ENCODE data around the gene ATP2A1.
"Not testable (repeated sequence)": the region's sequence is repeated elsewhere in the genome, so short reads cannot be mapped to it uniquely, and the experiment has no call there.

Gene ATP2A1

DNA sequence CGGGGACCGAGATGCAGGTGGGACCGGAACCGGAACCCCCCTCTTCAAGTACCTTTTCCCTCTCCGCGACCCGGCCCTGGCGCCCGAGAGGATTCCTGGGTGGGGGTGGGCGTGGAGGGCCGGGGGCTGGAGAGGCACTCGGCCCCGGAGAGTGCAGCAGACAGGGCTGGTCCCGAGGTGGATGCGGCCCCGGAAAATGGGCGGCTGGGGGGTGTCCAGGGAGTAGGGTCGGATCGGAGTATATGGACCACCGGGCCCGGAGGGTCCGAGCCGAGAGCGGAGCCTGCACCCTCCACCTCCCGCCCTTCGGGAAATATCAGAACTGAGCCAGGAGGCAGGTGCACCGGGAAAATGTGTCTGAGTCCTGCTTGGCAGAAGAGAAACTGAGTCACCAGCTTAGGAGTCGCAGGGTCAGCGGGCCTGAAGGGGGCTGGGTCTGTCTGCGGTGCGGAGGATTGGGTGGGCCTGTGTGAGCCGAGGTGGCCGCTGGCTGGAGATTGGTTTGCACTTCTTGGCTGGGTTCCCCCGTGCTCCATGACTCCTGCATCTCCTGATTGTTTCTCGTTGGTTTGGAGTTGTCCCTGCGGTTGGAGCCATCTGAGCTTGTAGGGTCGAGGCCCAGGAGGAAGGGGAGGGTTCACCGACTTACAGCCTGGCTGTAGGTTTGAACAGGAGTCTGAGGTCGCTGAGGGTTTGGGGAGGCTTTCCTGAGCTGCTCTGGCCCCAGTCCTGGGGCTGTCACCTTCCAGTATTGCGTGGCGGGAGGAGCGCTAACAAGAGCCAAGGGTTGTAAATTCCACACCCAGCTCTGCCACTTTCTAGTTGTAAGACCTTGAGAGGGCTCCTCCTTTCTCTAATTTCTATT lies 14.1 kb upstream of the ATP2A1 start:
- no peak for DNase-seq

DNA sequence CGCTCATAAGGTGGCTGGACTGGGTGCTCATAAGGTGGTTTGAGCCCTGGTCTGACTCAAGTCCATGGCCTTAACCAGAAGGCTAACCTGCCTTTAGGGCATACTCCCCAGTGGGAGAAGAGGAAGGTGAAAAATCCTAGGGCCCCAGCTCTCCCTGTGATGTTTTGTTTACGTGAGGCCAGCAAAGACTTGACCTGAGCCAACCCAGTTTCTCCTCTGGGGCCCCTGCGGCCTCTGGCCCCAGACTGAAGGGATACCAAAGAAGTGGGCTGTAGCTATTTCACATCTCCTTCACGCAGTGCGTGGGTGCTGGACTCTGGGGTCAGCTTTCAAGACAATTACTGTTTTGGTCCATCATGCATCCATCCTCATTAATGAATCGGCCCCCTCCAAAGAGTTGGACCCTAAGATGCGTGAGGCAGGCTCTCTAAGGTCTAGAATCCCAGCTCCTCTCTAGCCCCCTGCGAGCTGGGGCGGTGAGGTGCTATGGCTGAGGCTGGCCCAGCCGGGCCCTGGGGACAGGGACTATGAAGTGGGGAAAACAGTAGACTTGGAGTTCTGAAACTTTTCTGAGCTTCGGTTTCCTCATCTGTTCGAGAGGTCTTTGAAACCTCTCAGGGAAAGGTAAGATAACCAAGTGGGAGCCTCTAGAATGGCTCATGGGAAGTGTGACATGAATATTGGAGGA lies 13.1 kb upstream of the ATP2A1 start:
- no peak for DNase-seq

DNA sequence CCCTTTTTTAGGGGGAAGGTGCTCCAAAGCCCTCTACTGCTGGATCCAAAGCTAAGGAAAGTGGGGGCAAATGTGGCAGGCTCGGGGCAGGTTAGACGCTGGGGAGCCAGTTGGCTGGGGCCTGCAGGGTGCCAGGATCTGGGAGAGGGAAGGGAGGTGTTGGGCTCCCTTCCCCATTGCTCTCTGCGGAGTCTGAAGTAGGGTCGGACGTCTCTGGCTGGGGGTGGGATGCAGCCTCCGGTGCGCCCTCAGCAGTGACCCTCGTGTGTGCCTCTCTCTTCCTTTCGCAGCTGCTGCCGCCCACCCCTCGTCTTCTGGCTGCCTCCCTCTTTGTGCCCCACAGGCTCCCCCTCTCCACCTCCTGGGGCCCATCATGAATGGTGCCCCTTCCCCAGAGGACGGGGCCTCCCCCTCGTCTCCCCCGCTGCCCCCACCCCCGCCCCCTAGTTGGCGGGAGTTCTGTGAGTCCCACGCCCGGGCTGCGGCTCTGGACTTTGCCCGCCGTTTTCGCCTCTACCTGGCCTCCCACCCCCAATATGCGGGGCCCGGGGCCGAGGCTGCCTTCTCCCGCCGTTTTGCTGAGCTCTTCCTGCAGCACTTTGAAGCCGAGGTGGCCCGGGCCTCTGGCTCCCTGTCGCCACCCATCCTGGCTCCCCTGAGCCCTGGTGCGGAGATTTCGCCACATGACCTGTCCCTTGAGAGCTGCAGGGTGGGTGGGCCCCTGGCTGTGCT lies 12.4 kb upstream of the ATP2A1 start:
- no peak for DNase-seq

DNA sequence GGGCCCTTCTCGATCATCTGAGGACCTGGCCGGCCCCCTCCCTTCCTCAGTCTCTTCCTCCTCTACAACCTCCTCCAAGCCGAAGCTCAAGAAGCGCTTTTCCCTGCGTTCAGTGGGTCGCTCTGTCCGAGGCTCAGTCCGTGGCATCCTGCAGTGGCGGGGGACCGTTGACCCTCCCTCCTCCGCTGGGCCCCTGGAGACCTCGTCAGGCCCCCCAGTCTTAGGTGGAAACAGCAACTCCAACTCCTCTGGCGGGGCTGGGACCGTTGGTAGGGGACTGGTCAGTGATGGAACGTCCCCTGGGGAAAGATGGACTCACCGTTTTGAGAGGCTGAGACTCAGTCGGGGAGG lies 11.9 kb upstream of the ATP2A1 start:
- DNase-seq, result no peak

DNA sequence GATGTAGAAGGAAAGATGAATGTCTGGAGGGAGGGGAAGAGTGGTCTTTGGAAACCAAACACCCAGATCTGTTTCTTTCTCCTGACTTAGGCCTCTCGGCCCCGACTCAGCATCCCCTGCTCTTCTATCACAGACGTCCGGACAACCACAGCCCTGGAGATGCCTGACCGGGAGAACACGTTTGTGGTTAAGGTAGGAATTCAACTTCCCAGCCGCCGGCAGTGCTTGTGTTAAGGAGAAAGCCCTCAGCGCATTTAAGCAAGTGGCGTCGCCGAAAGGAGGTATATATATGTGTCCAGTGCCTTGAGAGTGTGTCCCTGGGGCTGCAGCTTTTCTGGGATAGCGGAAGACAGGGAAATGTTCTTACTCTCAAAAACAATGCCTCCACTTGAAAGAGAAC lies 11.0 kb upstream of the ATP2A1 start:
- DNase-seq, result no peak

DNA sequence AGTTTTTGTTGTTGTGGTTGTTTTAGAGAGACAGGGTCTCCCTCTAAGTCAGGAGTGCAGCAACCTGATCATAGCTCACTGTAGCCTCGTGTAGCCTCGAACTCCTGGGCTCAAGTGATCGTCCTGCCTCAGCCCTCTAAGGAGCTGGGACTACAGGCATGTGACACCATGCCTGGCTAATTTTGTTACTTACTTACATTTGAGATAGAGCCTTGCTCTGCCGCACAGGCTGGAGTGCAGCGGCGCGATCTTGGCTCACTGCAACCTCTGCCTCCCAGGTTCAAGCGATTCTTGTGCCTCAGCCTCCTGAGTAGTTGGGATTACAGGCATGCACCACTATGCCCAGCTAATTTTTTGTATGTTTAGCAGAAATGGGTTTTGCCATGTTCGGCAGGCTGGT lies 10.6 kb upstream of the ATP2A1 start:
- not testable (repeated sequence) for DNase-seq

DNA sequence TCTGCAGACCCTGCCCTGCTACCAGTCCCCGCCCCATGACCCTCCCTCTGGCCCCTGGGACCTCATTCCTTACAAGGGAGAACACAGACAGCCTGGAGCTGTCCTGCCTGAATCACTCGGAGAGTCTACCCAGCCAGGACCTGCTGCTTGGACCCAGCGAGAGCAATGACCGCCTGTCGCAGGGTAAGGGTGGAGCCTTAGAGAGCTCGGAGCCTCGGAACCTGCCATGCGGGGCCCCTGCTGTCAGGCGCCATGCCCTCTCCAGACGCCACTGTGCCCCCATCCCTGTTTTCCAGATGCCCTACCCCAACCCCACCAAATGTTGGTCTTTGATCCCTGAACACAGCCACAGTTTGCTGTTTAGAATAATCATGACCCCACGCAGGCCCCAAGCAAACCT lies 9.1 kb upstream of the ATP2A1 start:
- DNase-seq, result no peak

DNA sequence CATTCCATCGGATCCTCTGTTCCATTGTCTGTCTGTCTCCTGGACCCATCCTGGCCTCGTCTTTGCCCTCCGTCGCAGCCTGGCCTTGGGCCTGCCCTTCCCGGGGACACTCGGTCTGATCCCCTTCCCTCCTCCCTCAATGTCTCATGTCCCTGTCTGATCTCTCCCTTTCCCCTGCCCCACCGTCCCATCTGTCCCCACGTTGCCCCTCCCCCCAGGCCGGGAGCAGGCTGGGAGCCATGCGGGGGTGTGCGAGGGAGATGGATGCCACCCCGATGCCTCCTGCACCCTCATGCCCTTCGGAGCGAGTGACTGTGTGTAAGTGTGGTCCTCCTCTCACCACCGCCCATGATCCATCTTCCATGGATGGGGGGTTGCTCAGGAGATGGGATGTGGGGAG lies 5.3 kb upstream of the ATP2A1 start:
- DNase-seq, result no peak

DNA sequence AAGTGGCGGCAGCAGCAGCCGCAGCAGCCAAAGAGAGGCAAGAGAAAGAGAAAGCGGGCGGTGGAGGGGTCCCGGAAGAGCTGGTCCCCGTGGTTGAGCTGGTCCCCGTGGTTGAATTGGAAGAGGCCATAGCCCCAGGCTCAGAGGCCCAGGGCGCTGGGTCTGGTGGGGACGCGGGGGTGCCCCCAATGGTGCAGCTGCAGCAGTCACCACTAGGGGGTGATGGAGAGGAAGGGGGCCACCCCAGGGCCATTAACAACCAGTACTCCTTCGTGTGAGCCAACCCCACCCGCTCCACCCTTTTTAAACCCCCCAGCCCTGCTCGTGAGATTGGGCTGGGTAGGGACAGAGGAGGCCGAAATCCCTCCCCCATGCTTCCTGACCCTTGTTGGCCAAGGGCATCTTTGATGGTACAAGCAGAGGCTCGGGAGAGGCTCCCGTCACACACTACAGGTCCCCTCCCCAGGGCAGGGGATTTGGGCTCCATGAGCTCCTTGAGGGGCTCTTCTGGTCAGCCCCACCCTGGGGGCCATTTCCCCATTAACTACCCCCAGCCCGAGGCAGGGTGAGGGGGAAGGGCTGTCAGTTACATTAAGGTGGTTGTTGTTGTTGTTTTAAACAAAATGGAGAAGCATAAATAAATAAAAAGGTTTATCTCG lies 4.6 kb upstream of the ATP2A1 start:
- DNase-seq, result no peak

DNA sequence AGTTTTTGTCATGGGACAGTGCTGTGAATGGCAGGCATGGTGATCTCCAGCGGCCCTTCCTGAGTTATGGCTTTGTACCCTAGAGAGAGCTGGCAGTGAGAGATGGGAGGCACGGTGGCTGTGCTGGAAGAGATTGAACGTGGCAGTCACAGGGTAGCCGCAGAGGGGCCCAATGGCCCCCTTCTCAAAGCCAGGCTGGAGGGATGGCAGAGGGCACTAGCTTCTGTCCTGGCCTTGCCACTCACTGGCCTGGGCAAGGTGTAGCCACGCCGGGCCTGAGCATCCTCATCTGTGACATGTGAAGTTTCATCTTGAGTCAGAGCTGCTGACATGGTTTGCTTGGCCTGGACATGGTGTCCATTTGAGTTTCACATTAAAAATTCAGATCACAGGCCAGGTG lies 3.9 kb upstream of the ATP2A1 start:
- DNase-seq, result no peak

DNA sequence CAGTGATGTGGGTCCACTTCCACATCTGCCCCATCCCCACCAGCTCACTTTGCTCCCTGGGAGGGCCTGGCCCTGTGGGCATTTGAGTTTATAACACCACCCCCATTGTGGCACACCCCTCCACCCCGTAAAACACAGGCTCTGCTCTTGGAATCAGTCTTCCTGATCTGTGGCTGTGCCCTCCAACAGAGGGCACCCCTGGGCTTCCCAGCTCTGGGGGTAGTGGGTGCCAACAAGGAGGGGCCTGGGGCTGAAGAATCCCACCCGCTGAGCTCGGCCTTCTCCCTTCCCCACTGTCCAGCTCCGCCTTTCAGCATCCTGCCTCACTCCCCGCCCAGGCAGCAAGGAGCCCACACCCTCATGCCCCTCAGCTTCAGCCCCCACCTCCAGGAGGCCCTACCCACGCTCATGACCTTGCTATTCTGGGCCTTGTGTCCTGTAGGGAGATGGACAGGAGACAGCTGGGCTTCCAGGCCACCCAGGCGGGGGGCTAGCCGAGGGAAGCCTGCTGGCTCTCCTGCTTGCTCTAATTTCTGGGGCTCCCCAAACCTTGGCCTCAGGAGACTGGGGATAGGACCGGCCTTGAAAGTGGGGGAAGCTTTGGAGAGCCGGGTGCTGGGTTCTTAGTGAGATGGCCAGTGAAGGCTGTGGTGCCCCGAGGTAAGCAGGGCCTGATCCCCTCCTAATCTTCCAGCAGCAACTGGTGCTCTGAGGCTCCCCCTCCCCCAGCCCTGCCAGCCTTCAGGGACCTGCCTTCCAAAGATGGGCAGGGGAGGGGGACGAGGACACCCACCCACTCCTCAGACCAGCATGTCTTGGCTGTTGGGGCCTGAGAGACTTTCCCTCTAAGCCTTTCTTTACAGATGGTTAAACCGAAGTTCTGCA lies 2.9 kb upstream of the ATP2A1 start:
- DNase-seq, result no peak

DNA sequence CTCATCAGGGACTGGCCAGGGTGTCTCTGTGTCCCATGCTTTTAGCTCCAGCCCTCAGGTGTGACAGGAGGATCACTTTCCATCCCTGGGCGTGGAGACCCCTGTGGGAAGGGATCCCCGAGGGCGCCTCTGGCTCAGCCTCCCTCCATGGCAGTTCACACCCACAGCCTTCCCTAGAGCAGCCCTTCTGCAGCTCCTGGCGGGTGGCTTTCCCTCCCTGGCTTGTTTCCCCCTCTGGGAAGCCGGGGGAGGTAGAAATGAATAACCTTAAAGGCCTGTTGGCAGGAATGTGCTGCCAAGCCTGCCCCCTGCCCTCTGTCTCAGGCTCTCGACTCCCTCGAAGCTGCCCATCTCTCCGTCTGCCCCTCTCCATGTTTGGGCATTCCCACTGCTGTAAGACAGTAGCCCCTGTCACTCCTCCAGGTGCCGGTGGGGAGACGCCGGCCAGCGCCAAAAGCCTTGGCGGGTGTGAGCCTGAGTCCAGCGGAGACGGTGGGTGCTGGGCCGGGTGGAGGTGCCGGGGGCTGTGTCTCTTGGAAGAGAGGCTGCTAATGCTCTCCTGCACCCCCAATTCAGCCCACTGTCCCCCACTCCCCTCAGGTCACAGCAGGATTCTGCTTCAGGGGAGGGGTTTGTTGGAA lies 2.1 kb upstream of the ATP2A1 start:
- no peak for DNase-seq

DNA sequence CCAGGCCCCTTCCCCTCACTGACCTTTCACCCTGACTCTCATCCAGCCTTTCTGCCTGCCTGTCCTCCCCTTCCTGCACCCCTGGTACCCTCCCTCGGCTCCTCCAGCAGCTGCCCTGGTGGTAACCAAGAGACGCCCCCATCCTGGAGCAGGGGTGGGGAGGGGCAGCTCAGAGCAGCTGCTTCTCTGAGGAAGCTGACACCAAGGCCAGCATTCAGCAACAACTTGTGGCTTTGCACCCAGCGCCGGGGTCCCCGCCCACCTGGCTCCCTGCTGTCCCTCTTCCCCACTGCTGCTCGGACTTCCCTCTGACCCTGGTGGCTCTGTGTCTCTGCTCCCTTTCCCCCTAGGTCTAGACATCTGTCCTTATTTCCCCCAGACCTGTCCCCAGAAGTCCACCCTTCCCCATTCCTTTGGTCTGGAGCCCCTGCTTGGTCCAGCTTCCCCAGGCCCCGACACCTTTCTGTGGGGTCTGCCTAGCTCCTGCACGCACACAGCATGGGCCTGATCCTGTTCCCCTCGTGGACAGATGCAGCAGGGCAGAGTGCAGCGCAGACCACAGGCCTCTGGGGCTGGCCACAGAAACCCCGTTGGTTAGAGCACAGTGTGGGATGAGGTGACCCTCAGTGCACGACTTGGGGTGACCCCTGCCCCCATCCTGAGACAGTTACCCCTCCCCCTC lies 1.2 kb upstream of the ATP2A1 start:
- DNase-seq, result no peak

DNA sequence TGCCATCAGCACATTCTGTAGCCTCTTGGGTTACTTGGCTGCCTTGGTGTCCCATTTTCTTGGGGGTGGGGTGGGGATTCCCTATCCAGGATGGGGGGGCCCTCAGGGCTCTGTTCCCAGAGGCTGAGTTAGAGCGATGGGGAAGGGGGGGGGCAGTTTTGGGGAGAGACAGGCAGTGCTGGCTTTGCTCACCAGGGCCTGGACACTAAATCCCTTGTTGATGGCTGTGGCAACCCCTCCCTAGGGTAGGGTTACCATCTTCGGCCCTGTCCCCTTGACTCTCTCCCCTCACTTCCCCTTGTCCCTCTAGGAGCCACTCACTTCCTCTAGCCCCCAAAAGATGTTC lies 660 bp upstream of the ATP2A1 start:
- no peak for DNase-seq

DNA sequence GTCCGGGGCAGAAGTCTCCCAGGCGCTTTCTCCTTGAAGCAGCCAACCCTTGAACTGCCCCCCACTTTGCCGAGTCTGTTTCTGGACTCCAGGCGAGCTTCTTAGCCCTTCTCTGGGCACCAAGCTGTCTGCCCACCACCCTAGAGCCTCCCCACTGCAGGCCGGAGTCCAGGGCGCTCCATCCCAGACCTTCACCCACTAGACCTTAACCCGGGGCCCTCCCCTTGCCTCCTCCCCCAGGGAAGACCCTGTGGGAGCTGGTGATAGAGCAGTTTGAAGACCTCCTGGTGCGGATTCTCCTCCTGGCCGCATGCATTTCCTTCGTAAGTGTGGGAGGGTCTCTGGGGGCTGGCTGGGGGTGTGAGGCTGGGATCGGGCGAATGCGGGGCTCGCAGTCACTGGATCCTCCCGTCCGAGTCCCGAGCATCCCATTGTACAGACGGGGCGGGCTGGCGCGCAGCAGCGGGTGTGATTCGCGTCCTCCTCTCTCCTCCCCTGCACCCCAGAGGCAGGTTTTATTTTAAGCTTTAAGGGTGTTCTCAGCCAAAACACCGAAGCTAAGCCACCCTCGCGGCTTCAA lies 1.1 kb downstream of the ATP2A1 start:
- no peak for DNase-seq

DNA sequence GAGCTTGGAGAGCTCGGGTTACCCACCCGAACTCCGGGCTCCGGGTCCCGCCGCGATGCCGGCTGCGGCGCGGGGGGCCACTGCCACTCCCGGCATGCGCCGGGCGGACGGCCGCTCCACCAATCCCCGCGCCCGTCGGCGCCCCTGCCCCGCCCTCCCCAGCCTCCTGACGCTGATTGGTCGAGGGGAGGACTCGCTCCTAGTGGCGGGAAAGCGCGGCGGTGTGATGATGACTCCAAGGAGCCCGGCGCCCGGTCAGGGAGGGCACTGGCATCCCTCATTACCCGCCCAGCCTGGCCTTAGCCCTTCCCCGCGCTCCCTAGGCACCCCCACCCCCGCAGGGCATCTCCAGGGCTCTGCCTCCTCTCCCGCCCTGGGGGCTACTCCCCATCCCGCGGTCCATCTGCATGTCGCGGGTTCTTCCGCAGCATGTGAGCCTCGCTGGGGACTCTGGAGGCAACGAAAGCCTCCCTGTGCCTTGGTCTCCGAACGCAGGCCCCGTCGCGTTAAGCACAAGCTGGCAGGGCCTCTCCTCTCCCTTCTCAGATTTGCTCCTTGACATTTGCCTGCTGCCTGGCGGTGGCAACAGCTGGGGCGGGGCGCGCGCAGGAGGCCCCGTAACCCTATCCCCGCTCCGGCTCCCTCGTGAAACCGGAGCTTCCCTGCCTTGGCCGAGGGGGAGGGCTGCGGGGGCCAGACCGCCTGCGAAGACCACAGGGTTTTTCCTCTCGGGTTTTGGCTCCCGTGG lies 1.7 kb downstream of the ATP2A1 start:
- peak; percentile 78 for DNase-seq

DNA sequence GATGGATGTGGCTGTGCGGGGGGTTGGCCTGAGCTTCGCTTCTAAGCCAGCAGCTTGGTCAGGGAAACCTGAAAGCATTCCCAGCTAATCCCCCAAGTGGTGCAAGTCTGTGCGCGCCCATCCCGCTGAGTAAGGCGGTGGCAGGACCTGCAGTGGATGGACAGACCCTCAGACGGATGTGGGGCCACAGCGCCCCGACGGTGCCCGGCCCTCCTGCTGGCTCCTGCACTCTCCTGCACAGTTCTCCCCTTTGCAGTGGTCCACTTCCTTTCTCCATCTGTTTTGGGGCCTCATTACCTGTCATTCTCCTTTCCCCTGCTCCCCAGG lies 2.3 kb downstream of the ATP2A1 start:
- DNase-seq, result no peak

DNA sequence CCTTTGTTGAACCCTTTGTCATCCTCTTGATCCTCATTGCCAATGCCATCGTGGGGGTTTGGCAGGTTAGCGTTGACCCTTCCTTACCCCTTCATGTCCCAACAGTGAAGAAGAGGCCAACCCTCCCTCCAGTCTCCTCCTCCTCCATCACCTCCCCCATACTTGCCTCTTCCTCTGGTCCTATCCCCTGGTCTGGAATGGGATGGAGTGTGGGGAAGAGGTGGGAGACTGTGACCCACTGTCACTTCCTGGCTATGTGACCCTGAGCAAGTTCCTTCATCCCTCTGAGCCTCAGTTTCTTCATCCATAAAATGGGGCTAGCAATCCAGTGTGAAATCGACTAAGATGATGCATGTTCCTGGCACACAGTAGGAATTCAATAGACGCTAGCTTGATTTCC lies 2.7 kb downstream of the ATP2A1 start:
- DNase-seq, result no peak

DNA sequence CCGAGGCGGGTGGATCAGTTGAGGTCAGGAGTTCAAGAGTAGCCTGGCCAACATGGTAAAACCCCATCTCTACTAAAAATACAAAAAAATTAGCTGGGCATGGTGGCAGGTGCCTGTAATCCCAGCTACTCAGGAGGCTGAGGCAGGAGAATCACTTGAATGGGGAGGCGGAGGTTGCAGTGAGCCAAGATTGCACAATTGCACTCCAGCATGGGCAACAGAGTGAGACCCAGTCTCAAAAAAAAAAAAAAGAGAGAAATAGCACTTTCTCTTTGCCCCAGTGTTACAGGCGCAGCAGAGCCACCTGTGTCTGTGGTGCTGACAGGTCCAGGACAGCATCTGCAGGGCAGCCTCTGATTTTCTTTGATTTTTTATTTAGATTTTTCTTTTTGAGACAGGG lies 3.3 kb downstream of the ATP2A1 start:
- DNase-seq, result not testable (repeated sequence)

DNA sequence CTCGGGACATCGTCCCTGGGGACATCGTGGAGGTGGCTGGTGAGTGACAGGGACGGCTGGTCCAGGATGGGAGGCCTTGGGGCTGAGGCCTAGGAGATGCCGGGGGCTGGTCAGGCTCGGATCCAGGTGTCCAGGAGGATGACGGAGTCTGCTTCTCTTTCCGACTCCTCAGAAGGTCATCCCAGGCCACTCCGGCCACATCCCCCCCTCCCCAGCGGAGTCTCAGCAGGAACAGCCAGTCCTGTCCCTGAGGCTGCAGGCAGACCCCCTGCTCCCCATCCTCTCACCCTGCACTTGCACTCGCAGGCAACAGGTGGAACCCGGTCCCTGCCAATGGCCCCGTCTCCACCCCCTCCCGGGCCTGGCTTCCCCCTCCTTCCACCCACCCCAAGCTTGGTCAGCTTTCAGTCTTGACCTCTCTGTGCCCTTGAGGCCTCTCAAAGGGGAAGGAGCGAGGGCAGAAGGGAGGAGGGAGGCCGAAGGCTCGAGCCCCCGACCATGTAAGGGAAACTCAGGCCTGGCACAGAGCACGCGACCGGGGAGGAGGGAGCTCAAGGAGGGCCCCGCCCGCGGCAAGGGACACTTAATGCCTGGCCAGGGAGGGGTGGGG lies 4.4 kb downstream of the ATP2A1 start:
- no peak for DNase-seq

Data from activated gamma-delta T cell (primary cell).